Endodermal cell (in vitro differentiated cells): ENCODE data around the gene PITHD1. TPM values are rescaled to one million over a fixed set of nuclear protein-coding genes. Genes with fewer than 3 reads are reported as not detected.
A peak's percentile ranks its signal among the peaks of the same experiment; 100 is the strongest.
"Not testable (repeated sequence)": the region's sequence is repeated elsewhere in the genome, so short reads cannot be mapped to it uniquely, and the experiment has no call there.

Source experiments
- DNase-seq: peaks from one replicate; pipeline ENCODE4 v3.0.0-alpha.2; 2017
- H3K27ac ChIP-seq: 2 replicates; pipeline ENCODE4 v1.5.1; 2013; ENCODE audit warnings: mild to moderate bottlenecking, low read depth, low read length, moderate library complexity
- H3K27me3 ChIP-seq: 2 replicates; pipeline ENCODE4 v1.6.1; 2013; ENCODE audit warnings: mild to moderate bottlenecking, low read length, moderate library complexity; ENCODE audit not compliant: insufficient read depth, control insufficient read depth, poor library complexity, severe bottlenecking
- H3K36me3 ChIP-seq: 2 replicates; pipeline ENCODE4 v1.7.0; 2013; ENCODE audit warnings: mild to moderate bottlenecking, low read length, moderate library complexity; ENCODE audit not compliant: control insufficient read depth, insufficient read depth
- H3K4me1 ChIP-seq: one replicate; pipeline ENCODE4 v1.7.0; 2013; ENCODE audit warnings: low read length; ENCODE audit not compliant: control insufficient read depth, insufficient read depth
- H3K4me3 ChIP-seq: 2 replicates; pipeline ENCODE4 v1.5.1; 2013; ENCODE audit warnings: mild to moderate bottlenecking, low read length, moderate library complexity
- H3K9ac ChIP-seq: 2 replicates; pipeline ENCODE4 v1.6.1; 2013; ENCODE audit warnings: mild to moderate bottlenecking, low read length, moderate library complexity; ENCODE audit not compliant: poor library complexity, severe bottlenecking; ENCODE audit errors: extremely low read depth
- H3K9me3 ChIP-seq: 2 replicates; pipeline ENCODE4 v1.6.1; 2013; ENCODE audit warnings: mild to moderate bottlenecking, low read length, moderate library complexity; ENCODE audit not compliant: control insufficient read depth
- H3K27ac Mint-ChIP-seq: 2 replicates; pipeline ENCODE4 v1.8.0; 2020; ENCODE audit warnings: mixed read lengths
- H3K27me3 Mint-ChIP-seq: 2 replicates; pipeline ENCODE4 v1.8.0; 2021; ENCODE audit warnings: mild to moderate bottlenecking, mixed read lengths; ENCODE audit not compliant: insufficient read depth
- H3K36me3 Mint-ChIP-seq: 2 replicates; pipeline ENCODE4 v1.8.0; 2020; ENCODE audit warnings: low read depth, mixed read lengths
- H3K4me1 Mint-ChIP-seq: 2 replicates; pipeline ENCODE4 v1.8.0; 2020; ENCODE audit warnings: mixed read lengths
- H3K4me3 Mint-ChIP-seq: 2 replicates; pipeline ENCODE4 v1.8.0; 2020; ENCODE audit warnings: mild to moderate bottlenecking, moderate library complexity, mixed read lengths
- H3K9me3 Mint-ChIP-seq: 2 replicates; pipeline ENCODE4 v1.8.0; 2020; ENCODE audit warnings: mild to moderate bottlenecking, mixed read lengths
- CTCF ChIP-seq: fragments of 200-600 bp; sonication (generic); conservative IDR thresholded peaks from 2 replicates; pipeline ENCODE4 v1.5.0; 2021; ENCODE audit warnings: antibody characterized with exemption, mild to moderate bottlenecking
- WGBS, 2 experiments: methylation state at CpG; one replicate each; pipeline versions ENCODE4 v1.1.5 to v1.1.7; 2013; ENCODE audit warnings: missing lambda C conversion rate in 2 of 2, mixed read lengths in 1 of 2; ENCODE audit not compliant: insufficient coverage in 1 of 2, insufficient read length in 1 of 2; 5-methylcytosine and 5-hydroxymethylcytosine counted together
- total RNA-seq, 2 donors: library from RNA; stranded (reverse); fragmentation: NEBNext Ultra II Directional in 1 of 2; extraction: Animal tissue kit (Norgen Biotek cat#: 25700) in 1 of 2; gene quantifications; 2 replicates in 1 of 2; 3 replicates in 1 of 2; pipeline ENCODE4 v1.2.1, GENCODE V29; 2021

The PITHD1 gene
- total RNA-seq, 2 donors from 2014 or later = 62.5 to 71.3 TPM

GRCh38 chr1:23779826-23780371, 1.7 kb downstream of the PITHD1 start:
- no peak for DNase-seq
- peak overlapping the region; percentile 95 for H3K4me3 ChIP-seq
- no peaks in the 10 kb centered on the region for H3K27me3 ChIP-seq
- Mint-ChIP-seq H3K27me3 (no peaks in the 10 kb centered on the region), H3K4me3 (peak overlapping the region; percentile 81), H3K36me3 (peaks cover 20% of the 10 kb centered on the region), H3K9me3 (no peaks in the 10 kb centered on the region), H3K27ac (no peak overlapping the region), H3K4me1 (peaks cover 7% of the 10 kb centered on the region)
- no peaks in the 10 kb centered on the region for H3K9me3 ChIP-seq
- H3K4me1 ChIP-seq = no peaks in the 10 kb centered on the region
- H3K36me3 ChIP-seq = peaks cover 37% of the 10 kb centered on the region
- no peak overlapping the region for H3K27ac ChIP-seq
- TF ChIP-seq CTCF = no peak
- no peak overlapping the region for H3K9ac ChIP-seq
- 94 to 100% methylated on average over 3 of the region's 3 CpGs for WGBS, 2 experiments

- 94 to 99% methylated on average over 3 to 6 of the region's 11 CpGs for WGBS, 2 experiments
- not testable (repeated sequence) for H3K27me3 Mint-ChIP-seq, H3K4me3 Mint-ChIP-seq, H3K4me3 ChIP-seq, H3K27me3 ChIP-seq, H3K9me3 ChIP-seq, DNase-seq, H3K9ac ChIP-seq, H3K4me1 Mint-ChIP-seq, H3K27ac ChIP-seq, H3K9me3 Mint-ChIP-seq, H3K4me1 ChIP-seq, H3K27ac Mint-ChIP-seq
- H3K36me3 Mint-ChIP-seq = peaks cover 50% of the 10 kb centered on the region
- peaks cover 68% of the 10 kb centered on the region for H3K36me3 ChIP-seq
Observed at GRCh38 chr1:23783141-23783540, 4.9 kb downstream of the PITHD1 start.

- Histone ChIP-seq H3K27me3 (no peaks in the 10 kb centered on the region), H3K9ac (no peak overlapping the region), H3K36me3 (peaks cover 74% of the 10 kb centered on the region), H3K27ac (no peak overlapping the region), H3K4me3 (no peak overlapping the region), H3K4me1 (no peaks in the 10 kb centered on the region), H3K9me3 (no peaks in the 10 kb centered on the region)
- WGBS, 2 experiments = 93 to 95% methylated on average over 4 of the region's 4 CpGs
- Mint-ChIP-seq H3K27ac (no peak overlapping the region), H3K27me3 (no peaks in the 10 kb centered on the region), H3K9me3 (no peaks in the 10 kb centered on the region), H3K36me3 (peaks cover 57% of the 10 kb centered on the region), H3K4me1 (no peaks in the 10 kb centered on the region), H3K4me3 (no peak overlapping the region)
- no peak for DNase-seq
- no peak for TF ChIP-seq CTCF
Observed at GRCh38 chr1:23784846-23785245, 6.6 kb downstream of the PITHD1 start.

- Mint-ChIP-seq H3K27me3 (no peaks in the 10 kb centered on the region), H3K27ac (peak overlapping the region; percentile 42), H3K9me3 (no peaks in the 10 kb centered on the region), H3K4me3 (no peak overlapping the region), H3K36me3 (peaks cover 48% of the 10 kb centered on the region), H3K4me1 (peaks cover 12% of the 10 kb centered on the region)
- no peak for DNase-seq
- Histone ChIP-seq H3K4me3 (no peak overlapping the region), H3K36me3 (peaks cover 54% of the 10 kb centered on the region), H3K9ac (no peak overlapping the region), H3K27ac (no peak overlapping the region), H3K4me1 (peaks cover 4% of the 10 kb centered on the region), H3K9me3 (no peaks in the 10 kb centered on the region), H3K27me3 (no peaks in the 10 kb centered on the region)
- 95 to 98% methylated on average over 2 to 3 of the region's 3 CpGs for WGBS, 2 experiments
- TF ChIP-seq CTCF = no peak
Observed at GRCh38 chr1:23787701-23788100, 9.5 kb downstream of the PITHD1 start.
